H9 (cell line): ENCODE measurements around the gene CMSS1. TPM values are rescaled to one million over a fixed set of nuclear protein-coding genes. Genes with fewer than 3 reads are reported as not detected.

Source experiments
- DNase-seq: peaks from one replicate; pipeline ENCODE4 v3.0.0-alpha.2; 2017
- H2AFZ ChIP-seq: one replicate; pipeline ENCODE4 v1.6.1; 2013; ENCODE audit warnings: mild to moderate bottlenecking, low read length, control low read depth, moderate library complexity
- H2AK5ac ChIP-seq: 2 replicates; pipeline ENCODE4 v1.6.1; 2013; ENCODE audit warnings: low read length, control low read depth, mixed read lengths; ENCODE audit not compliant: insufficient read length
- H2BK120ac ChIP-seq: one replicate; pipeline ENCODE4 v1.6.1; 2013; ENCODE audit warnings: low read depth, mild to moderate bottlenecking, low read length, control low read depth, inconsistent platforms; ENCODE audit not compliant: poor library complexity, severe bottlenecking
- H2BK12ac ChIP-seq: 2 replicates; pipeline ENCODE4 v1.6.1; 2013; ENCODE audit warnings: low read length, control low read depth, mixed read lengths, low read depth; ENCODE audit not compliant: insufficient read length
- H2BK15ac ChIP-seq: 2 replicates; pipeline ENCODE4 v1.6.1; 2013; ENCODE audit warnings: low read depth, low read length, control low read depth
- H2BK20ac ChIP-seq: one replicate; pipeline ENCODE4 v1.6.1; 2013; ENCODE audit warnings: low read depth, mild to moderate bottlenecking, low read length, control low read depth, inconsistent platforms; ENCODE audit not compliant: poor library complexity, severe bottlenecking
- H2BK5ac ChIP-seq: 2 replicates; pipeline ENCODE4 v1.6.1; 2013; ENCODE audit warnings: low read length, control low read depth, mixed read lengths; ENCODE audit not compliant: insufficient read length
- H3K14ac ChIP-seq: 2 replicates; pipeline ENCODE4 v1.6.1; 2013; ENCODE audit warnings: low read length, control low read depth; ENCODE audit not compliant: insufficient read depth
- H3K18ac ChIP-seq: 2 replicates; pipeline ENCODE4 v1.6.1; 2013; ENCODE audit warnings: low read depth, mild to moderate bottlenecking, mixed read lengths, low read length, control low read depth; ENCODE audit not compliant: insufficient read length
- H3K23ac ChIP-seq: 2 replicates; pipeline ENCODE4 v1.6.1; 2013; ENCODE audit warnings: low read length, control low read depth, mixed read lengths, low read depth; ENCODE audit not compliant: insufficient read length
- H3K23me2 ChIP-seq: 2 replicates; pipeline ENCODE4 v1.6.1; 2013; ENCODE audit warnings: low read depth, mild to moderate bottlenecking, mixed read lengths, low read length, control low read depth; ENCODE audit not compliant: insufficient read length, poor library complexity, severe bottlenecking
- H3K27ac ChIP-seq: 2 replicates; pipeline ENCODE4 v1.5.1; 2013; ENCODE audit warnings: low read length, control low read depth, mixed read lengths, low read depth; ENCODE audit not compliant: insufficient read length
- H3K27me3 ChIP-seq: 2 replicates; pipeline ENCODE4 v1.6.1; 2013; ENCODE audit warnings: low read length, control low read depth, inconsistent platforms; ENCODE audit not compliant: insufficient read depth
- H3K4ac ChIP-seq: 2 replicates; pipeline ENCODE4 v1.6.1; 2013; ENCODE audit warnings: low read depth, mild to moderate bottlenecking, control low read depth, inconsistent platforms, low read length, moderate library complexity
- H3K4me1 ChIP-seq: 2 replicates; pipeline ENCODE4 v1.6.1; 2013; ENCODE audit warnings: low read length, control low read depth, inconsistent platforms; ENCODE audit not compliant: insufficient read depth
- H3K4me2 ChIP-seq: 2 replicates; pipeline ENCODE4 v1.6.1; 2013; ENCODE audit warnings: low read length, control low read depth, mixed read lengths; ENCODE audit not compliant: insufficient read length, insufficient read depth
- H3K56ac ChIP-seq: 2 replicates; pipeline ENCODE4 v1.6.1; 2013; ENCODE audit warnings: low read depth, mild to moderate bottlenecking, mixed read lengths, low read length, control low read depth; ENCODE audit not compliant: insufficient read length
- H3K79me1 ChIP-seq: 2 replicates; pipeline ENCODE4 v1.6.1; 2013; ENCODE audit warnings: low read depth, mild to moderate bottlenecking, moderate library complexity, low read length, control low read depth, inconsistent platforms; ENCODE audit not compliant: insufficient read depth, poor library complexity, severe bottlenecking
- H3K79me2 ChIP-seq: 2 replicates; pipeline ENCODE4 v1.6.1; 2013; ENCODE audit warnings: low read length, control low read depth, inconsistent platforms; ENCODE audit not compliant: insufficient read depth
- H3K9ac ChIP-seq: 2 replicates; pipeline ENCODE4 v1.6.1; 2013; ENCODE audit warnings: low read length, control low read depth, mixed read lengths; ENCODE audit not compliant: insufficient read length; ENCODE audit errors: extremely low read depth
- H3K9me3 ChIP-seq: one replicate; pipeline ENCODE4 v1.6.1; 2013; ENCODE audit warnings: low read depth, low read length, inconsistent platforms; ENCODE audit not compliant: control insufficient read depth
- H3T11ph ChIP-seq: one replicate; pipeline ENCODE4 v1.6.1; 2013; ENCODE audit warnings: mild to moderate bottlenecking, low read length, control low read depth, inconsistent platforms
- H4K20me1 ChIP-seq: one replicate; pipeline ENCODE4 v1.6.1; 2013; ENCODE audit not compliant: control insufficient read depth, insufficient read length, insufficient read depth
- H4K5ac ChIP-seq: 2 replicates; pipeline ENCODE4 v1.6.1; 2013; ENCODE audit warnings: low read depth, mild to moderate bottlenecking, mixed read lengths, low read length, control low read depth; ENCODE audit not compliant: insufficient read length
- H4K8ac ChIP-seq: replicated peaks from 2 replicates; pipeline ENCODE4 v1.6.1; 2013; ENCODE audit warnings: low read length, control low read depth, mixed read lengths, low read depth; ENCODE audit not compliant: insufficient read length
- H4K91ac ChIP-seq: 2 replicates; pipeline ENCODE4 v1.6.1; 2013; ENCODE audit warnings: low read depth, mild to moderate bottlenecking, moderate library complexity, mixed read lengths, low read length, control low read depth; ENCODE audit not compliant: insufficient read length
- H3K27ac Mint-ChIP-seq, 3 experiments: 2 replicates in 2 of 3; 3 replicates in 1 of 3; pipeline ENCODE4 v1.8.0; 2020 to 2021; ENCODE audit warnings: mixed read lengths in 3 of 3, mild to moderate bottlenecking in 1 of 3, moderate library complexity in 1 of 3
- H3K27me3 Mint-ChIP-seq: 2 replicates; pipeline ENCODE4 v1.8.0; 2021; ENCODE audit warnings: low read depth, mild to moderate bottlenecking, moderate library complexity, mixed read lengths
- H3K36me3 Mint-ChIP-seq, 3 experiments: 2 replicates in 2 of 3; 3 replicates in 1 of 3; pipeline ENCODE4 v1.8.0; 2020 to 2021; ENCODE audit warnings: low read depth in 3 of 3, mixed read lengths in 3 of 3; ENCODE audit not compliant: insufficient read depth in 1 of 3
- H3K4me1 Mint-ChIP-seq, 2 experiments: 2 replicates each; pipeline ENCODE4 v1.8.0; 2020; ENCODE audit warnings: mixed read lengths in 2 of 2
- H3K4me3 Mint-ChIP-seq, 2 experiments: 2 replicates in 1 of 2; 3 replicates in 1 of 2; pipeline ENCODE4 v1.8.0; 2020 to 2021; ENCODE audit warnings: mild to moderate bottlenecking in 2 of 2, mixed read lengths in 2 of 2, moderate library complexity in 1 of 2
- H3K9me3 Mint-ChIP-seq, 2 experiments: 2 replicates in 1 of 2; 3 replicates in 1 of 2; pipeline ENCODE4 v1.8.0; 2020; ENCODE audit warnings: mild to moderate bottlenecking in 2 of 2, mixed read lengths in 2 of 2, moderate library complexity in 1 of 2
- CTCF ChIP-seq: fragments of 200-600 bp; sonication (generic); conservative IDR thresholded peaks from 3 replicates; pipeline ENCODE4 v1.8.0; 2021; ENCODE audit warnings: antibody characterized with exemption, mild to moderate bottlenecking
- WGBS: extraction: QIAGEN DNeasy Blood & Tissue Kit; methylation state at CpG from one replicate; pipeline ENCODE4 v1.1.7; 2013; ENCODE audit warnings: missing lambda C conversion rate, low lambda C conversion rate, mixed read lengths; ENCODE audit not compliant: insufficient read length; ENCODE audit errors: extremely low coverage; 5-methylcytosine and 5-hydroxymethylcytosine counted together
- total RNA-seq: library from RNA; stranded (reverse); gene quantifications from 2 replicates; pipeline ENCODE4 v1.2.1, GENCODE V29; 2021

CMSS1 gene
- total RNA-seq, 1 experiment from 2014 or later = 61.8 TPM

DNA sequence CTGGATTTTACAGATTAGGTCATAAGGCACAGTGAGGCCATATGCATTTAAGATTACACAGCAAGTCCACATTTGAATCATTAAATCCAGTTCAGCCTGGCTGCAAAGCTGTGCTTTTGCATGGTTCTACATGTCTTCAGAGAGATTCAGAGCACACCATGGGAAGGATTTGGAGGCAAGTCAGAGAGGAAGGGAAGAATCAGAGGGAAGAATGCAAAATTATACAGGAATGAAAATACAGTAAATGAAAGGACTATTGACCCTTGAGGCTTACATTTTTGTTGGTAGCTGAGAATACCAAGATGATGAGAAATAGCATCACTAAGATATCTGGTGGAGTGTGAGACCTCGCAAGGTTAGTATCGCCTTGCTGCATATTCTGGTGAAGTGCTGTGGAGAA is 282.8 kb downstream of the CMSS1 start:
- Histone ChIP-seq H2BK12ac (no peak overlapping the region), H2BK5ac (no peak overlapping the region), H3K14ac (no peak overlapping the region), H3K56ac (no peak overlapping the region), H3K18ac (no peak overlapping the region), H4K8ac (no peak overlapping the region), H3K4me1 (no peaks in the 10 kb centered on the region), H3K9ac (no peak overlapping the region), H2AFZ (no peak overlapping the region), H3K23ac (no peak overlapping the region), H3K4me2 (no peak overlapping the region), H4K91ac (no peak overlapping the region), H4K20me1 (no peaks in the 10 kb centered on the region), H3K9me3 (no peaks in the 10 kb centered on the region), H3T11ph (no peak overlapping the region), H2BK15ac (no peak overlapping the region), H3K4ac (no peak overlapping the region), H2BK120ac (no peak overlapping the region), H4K5ac (no peak overlapping the region), H3K23me2 (no peaks in the 10 kb centered on the region), H3K79me2 (0 out of 2 replicates have a peak, but pooled peaks cover 2% of the 10 kb centered on the region), H2AK5ac (no peak overlapping the region), H3K27me3 (no peaks in the 10 kb centered on the region), H3K27ac (no peak overlapping the region), H2BK20ac (no peak overlapping the region), H3K79me1 (no peaks in the 10 kb centered on the region)
- Mint-ChIP-seq H3K27me3 (no peaks in the 10 kb centered on the region), H3K4me3 (no peak overlapping the region), H3K9me3 (no peaks in the 10 kb centered on the region; a peak in 1 of 5 replicates), H3K27ac (no peak overlapping the region), H3K36me3 (peaks cover 0 to 3% (median 0%) of the 10 kb centered on the region in 3 experiments; a peak in 2 of 7 replicates), H3K4me1 (peaks cover 4 to 10% of the 10 kb centered on the region in 2 experiments; a peak in 3 of 4 replicates)
- no peak for TF ChIP-seq CTCF
- DNase-seq = no peak
- WGBS = no CpG with 5 or more reads among the region's 2 CpGs
